GM19395 (cell line): ENCODE measurements around the gene CCIN.
"Not testable (repeated sequence)": the region's sequence is repeated elsewhere in the genome, so short reads cannot be mapped to it uniquely, and the experiment has no call there.

Experiments
- ATAC-seq: cut with Tn5 transposase; IDR thresholded peaks from one replicate; pipeline ENCODE4 v1.9.1; 2021; ENCODE audit warnings: mild to moderate bottlenecking, moderate library complexity; ENCODE audit not compliant: unreplicated experiment

Gene CCIN

DNA sequence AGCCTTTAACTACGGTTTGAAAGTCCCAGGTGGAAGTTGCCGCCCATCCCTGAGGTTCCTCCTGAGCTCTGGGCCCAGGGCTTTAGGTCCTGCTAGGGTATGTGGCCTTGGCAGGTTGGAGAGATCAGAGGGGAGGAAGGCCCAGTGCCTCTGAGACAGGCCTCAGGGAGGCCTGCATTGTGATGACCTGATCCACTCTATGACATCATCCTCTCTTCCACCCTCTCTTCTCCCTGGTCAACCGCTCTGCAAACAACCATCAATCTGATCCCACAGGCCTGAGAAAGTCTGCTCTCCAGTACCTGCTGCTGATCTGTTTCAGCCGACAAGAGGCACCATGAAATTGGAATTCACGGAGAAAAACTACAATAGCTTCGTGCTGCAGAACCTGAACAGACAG, at the start of gene CCIN:
Gene CCIN, plus strand, starts transcription at position 223 of the 400 bp plus-strand sequence. Its CDS starts 115 bp downstream, at position 338.
- ATAC-seq: no peak

DNA sequence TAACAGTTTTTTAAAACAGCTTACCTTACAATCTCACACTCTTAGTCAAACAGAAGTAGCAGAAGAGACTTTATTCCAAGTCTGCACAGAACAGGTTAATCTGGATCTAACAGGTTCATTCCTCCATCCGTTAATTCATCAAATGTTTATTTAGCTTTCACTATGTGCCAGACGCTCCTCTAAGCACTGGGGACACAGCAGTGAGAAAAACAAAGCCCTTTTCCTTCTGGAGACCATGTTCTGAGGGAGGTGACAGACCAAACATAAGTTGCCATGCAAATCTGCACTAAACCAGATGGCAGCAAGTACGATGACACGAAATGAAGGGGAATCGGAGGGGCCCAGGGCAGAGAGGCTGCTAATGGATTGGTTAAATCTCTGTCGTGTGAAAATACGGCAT, 49.7 kb upstream of the CCIN start:
- ATAC-seq: no peak

DNA sequence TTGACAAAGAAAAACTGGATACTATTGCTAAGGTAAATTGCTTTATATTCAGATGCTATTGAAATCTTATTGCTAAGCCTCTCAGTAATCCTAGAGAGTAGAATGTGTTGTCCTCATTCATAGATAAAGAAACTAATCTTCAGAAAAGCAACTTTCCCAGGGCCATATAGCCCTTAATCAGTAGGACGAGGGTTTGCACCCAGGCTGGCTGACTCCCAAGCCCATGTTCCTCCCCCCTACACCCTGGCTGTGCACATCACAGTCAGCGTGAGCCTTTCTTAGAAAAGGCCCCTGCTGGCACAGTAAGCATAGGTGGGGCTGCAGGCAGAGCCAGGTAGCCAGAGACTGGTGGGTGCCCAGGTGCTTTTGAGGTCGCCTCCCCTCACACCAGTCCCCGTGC, 48.5 kb upstream of the CCIN start:
- no peak for ATAC-seq

DNA sequence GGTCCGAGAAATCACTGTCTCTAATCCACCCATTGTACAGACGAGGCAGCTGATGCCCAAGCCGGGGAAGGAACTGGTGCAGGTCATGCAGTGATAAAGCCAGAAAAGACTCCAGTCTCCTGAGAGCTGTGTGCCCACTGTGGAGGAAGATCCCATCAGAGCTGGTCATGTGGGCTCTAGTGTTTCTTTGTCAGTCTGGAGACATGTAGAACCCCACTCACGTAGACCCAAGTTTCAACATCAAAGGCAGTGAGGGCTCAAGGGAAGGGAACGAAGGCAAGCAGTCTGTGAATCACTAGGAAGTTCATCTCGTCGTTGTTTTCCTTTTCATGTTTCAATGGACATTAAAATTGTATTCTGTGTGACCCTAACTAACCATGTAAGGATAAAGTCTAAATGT, 47.2 kb upstream of the CCIN start:
- ATAC-seq: no peak

DNA sequence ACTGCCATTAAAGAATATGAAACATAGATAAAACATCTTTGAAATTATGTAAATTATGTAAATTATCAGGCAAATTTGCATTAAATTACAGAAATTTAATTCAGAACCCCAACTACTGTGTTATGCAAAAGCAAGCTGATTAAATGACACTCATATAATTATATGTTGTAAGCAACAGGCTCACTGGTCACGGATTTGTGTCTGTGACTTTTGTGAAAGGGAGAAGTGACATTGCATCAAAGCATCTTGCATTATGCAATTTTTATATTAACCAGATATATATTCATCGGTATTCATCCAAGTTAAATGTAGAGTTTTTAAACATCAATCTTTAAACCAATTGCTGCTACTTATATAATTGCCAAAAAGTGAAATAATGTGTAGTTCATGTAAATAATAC, 45.7 kb upstream of the CCIN start:
- ATAC-seq: no peak

DNA sequence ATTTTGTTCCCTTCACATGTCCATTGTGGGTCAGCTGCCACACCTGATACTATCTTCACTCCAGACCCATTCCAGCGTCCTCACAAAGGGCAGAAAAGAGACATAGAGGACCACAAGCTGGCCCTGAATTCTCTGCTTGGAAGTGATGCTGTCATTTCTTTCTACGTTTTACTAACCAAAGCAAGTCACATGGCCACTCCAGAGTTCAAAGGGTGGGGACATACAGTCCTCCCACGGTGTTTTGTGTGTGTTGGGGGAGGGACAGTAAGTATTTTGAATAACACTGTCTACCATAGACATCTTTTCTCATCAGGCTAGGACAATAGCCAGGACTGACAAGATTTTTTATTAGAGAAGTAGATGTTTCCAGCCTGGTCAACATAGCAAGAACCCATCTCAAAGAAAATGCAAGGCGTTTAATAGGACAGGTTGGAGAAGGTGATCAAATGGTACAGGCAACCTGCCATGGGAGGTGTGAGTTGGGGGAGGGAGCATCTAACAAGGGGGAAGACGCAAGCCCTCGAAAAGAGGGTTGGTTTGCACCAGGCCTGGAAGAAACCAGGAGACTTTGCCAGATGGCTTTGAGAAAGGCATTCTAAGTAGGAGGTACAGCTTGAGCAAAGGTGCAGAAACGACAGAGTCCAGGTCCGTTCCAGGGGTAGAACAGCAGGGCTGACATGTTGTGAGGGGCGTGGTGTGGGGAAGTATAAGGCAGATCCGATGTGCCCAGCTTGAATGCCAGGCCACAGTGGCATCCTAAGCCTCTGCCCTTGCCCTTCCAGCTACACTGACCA, 43.9 kb upstream of the CCIN start:
- no peak for ATAC-seq

DNA sequence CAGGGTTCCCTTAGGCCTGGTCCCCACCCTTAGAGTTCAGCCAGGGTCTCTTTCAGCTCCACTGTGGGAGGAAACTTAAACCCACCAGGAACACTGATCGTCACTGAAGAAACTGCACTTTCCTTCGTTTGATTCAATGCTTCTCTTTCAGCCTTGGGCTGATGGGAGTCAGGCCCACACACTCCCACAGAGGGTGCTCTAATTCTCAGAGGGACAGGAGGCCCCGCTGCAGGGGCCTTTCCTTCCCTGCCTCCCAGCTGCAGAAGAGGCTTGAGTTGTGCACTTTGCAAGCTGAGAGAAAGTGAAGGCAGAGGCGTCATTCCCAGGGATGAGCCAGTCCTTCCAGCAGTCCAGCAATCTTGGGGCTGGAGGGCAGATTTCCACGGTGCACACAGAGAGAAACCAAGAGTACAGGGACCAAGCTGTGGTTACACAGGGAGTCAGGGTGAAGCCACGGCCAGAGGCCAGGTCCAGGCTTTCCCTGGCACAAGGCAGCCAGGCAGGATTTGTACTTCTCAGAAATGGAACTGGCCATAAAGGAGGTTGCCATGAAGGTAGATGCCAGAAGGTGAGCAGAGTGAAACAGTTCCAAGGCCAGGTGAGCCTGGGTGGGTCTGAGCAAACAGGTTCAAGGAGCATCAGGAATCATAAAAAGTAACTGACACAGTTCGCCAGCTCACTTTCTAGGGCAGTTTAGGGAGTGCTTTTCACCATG, 43.0 kb upstream of the CCIN start:
- ATAC-seq: no peak

DNA sequence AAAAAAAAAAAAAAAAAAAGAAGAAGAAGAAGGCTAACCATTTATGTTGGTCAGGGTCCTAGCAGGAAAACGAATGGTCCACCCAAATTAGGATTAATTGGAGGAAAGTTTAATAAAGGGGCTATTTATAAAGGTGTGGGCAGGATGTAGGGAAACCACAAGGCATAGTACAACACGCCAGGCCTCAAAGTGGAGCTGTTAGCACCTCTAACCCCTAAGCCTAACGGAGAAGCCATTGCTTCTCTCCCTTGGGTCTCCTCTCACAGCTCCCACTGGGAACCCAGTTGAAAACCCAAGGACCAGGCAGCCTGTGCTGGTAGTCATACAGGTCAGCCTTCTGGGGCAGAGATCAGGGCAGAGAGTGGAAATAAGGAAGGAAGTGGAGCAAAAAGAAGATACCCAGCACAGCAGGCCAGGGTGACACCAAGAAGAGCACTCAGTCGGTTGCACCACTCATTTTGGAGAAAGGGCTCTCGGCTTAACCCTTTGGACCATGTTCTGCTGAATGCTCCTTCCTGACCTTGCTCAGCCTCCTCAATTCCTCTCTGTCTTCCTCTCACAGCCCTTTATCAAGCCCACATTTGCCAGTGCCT, 41.4 kb upstream of the CCIN start:
- no peak for ATAC-seq

DNA sequence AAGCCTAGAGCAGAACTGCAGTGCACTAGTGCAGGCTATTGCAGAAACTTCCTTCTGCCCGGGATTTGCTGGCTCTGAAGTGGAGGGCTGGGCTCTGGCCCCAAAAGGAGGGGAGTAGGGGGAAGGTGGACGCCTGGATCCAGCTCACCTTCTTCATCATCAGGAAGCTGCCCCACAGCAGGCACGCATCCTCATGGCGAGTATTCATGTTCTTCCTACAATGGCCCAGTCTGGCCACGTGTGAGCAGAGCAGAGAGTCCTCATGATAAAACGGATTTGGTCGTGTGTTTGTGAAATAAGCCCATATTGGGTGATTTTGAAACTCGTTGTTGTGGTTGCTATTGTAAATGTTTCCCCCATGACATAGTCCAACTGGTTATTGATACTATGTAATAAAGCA, 40.8 kb upstream of the CCIN start:
- no peak for ATAC-seq

DNA sequence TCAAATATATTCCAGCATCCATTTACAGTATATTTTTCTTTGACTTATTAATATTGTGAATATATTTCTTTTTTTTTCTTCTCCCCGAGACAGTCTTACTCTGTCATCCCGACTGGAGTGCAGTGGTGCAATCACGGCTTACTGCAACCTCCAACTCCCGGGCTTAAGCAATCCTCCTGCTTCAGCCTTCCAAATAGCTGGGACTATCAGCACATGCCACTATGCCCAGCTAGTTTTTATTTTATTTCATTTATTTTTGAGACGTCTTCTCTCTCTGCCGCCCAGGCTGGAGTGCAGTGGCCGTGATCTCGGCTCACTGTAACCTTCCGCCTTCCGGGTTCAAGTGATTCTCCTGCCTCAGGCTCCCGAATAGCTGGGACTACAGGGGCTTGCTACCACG, 40.0 kb upstream of the CCIN start:
- no peak for ATAC-seq

DNA sequence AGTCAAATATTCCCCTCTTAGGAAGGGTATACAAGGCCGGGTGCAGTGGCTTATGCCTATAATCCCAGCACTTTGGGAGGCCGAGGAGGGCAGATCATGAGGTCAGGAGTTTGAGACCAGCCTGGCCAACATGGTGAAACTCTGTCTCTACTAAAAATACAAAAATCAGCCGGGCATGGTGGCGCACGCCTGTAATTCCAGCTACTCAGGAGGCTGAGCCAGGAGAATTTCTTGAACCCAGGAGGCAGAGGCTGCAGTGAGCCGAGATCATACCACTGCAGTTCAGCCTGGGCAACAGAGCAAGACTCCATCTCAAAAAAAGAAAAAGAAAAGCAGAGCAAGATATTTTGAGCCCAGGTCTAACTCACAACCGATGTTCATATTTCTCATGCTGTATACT, 37.5 kb upstream of the CCIN start:
- ATAC-seq: not testable (repeated sequence)

DNA sequence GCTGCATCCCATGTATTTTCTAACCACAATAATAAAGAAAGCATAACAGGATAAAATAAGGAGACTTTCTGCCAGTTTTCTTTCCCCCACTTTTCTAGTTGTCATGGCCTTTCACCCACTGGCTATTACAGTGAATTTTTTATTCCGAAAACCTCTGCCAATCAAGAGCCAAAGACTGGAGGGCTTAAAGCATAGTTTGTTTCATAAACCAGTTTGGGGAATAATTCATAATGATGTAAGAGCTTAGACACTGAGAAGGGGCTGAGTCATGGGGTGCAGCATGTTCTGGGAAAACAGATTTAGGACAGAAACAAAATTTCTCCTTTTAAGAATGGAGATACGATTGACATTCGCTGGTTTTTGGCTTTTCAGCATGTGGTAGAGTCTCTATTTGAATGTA, 37.1 kb upstream of the CCIN start:
- no peak for ATAC-seq

DNA sequence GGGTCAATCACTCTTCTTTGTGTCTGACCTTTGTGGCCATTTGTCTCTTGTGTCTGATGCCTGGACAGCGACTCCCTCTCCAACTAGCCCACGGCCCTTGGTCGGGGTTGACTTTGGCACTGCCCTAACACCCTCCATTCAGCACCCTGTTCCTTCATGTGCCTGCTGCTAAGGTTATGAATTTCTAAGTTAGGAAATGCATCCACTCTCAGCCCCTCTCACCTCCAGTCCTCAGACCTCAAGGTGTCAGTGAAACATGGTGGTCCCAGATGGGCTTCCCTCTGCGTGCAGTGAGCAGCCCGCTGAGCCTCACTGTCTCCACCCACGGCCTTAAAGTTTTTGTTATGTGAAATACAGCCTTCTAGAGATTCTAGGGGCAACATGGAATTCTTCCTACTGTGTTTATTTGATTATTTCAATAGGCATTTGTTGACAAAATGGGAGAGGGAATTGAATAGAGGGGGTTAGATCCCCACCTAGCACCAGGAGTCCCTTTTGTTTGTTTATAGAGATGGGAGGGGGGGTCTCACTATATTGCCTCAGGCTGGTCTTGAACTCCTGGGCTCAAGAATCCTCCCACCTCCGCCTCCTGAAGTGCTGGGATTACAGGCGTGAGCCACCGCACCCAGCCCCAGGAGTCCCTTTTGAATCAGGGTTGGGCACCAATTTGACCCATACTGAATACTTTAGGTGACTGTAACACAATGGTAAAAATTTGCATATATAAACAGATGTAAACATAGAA, 34.3 kb upstream of the CCIN start:
- ATAC-seq: no peak

DNA sequence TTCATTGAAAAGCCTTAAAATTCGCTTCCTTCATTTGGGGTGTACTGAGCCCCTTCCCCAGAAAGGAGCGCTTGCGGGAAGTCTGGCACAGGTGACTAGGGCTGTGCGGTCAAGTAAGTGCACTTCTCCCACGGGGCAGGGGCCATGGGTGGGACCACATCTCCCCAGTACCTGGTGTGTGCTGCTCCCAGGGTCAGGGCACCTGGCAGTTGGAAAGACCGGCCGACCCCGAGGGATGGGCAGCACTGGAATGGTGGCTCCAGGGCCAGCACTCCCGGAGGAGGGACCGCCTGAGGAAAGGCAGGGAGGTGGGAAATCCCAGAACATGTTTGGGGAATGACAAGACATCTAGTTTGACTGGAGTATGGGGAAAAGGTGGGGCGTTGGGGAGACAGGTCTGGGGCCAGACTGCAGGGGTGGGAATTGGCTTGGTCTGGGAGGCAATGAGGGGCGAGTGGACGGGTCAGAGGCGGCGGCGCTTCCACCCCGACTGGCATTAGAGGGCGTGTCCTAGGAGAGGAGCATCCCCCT, 33.4 kb upstream of the CCIN start:
- no peak for ATAC-seq

DNA sequence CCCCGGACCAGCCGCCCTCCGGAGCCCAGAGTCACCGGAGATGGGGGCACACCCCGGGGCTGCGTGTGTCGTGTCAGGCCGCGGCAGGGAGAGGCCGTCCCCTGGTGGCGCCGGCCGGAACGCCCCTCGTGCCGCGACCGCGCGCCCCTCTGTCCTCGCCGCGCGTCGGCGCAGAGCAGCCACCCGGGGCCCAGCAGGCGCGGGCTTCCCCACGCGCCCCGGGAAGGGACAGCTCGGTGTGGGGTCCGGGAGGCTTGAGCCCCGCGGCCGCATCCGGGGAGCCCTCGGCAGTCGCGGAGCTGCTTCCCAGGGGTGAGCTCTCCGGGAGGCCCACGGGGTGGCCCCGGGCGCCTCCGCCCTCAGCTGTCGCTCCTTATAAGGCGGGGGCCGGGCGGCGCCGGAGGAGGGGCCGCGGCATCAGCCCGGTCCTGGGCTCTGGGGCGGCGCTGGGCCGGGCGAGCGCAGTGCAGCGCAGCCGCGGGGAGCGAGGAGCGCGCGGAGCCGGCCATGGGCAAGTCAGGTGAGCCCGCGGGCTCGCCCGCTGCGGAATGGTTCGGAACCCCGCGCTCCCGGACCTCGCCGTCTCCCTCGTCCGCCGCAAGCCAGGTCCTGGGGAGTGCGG, 32.8 kb upstream of the CCIN start, which contains the start of gene GLIPR2:
Gene GLIPR2, plus strand, starts transcription at position 462 of the 622 bp plus-strand sequence. Its CDS starts 46 bp downstream, at position 508.
- peak; percentile 91 for ATAC-seq

DNA sequence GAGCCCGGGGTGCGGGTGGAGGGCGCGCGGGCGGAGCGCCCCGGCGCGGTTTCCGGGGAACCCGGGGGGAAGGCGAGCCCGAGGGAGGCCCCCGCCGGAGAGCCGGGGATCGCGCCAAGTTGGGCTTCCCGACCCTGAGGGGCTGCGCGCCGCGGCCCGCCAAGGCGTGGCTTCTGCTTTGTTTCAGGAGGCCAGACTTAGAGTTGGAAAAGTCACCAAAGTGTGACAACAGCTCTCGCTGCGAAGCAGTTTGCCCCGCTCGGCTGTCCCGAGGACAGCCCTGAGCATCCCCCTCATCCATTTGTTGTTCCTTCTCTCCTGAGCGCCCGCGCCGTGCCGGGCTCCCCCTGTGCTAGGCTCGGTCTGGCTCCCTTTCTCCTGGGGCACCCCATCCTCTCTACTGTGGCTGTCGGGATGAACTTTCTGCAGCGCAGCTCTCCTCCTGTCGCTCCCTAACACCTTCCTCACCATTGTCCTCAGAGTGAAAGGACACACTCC, 32.2 kb upstream of the CCIN start:
- ATAC-seq: peak; percentile 46

DNA sequence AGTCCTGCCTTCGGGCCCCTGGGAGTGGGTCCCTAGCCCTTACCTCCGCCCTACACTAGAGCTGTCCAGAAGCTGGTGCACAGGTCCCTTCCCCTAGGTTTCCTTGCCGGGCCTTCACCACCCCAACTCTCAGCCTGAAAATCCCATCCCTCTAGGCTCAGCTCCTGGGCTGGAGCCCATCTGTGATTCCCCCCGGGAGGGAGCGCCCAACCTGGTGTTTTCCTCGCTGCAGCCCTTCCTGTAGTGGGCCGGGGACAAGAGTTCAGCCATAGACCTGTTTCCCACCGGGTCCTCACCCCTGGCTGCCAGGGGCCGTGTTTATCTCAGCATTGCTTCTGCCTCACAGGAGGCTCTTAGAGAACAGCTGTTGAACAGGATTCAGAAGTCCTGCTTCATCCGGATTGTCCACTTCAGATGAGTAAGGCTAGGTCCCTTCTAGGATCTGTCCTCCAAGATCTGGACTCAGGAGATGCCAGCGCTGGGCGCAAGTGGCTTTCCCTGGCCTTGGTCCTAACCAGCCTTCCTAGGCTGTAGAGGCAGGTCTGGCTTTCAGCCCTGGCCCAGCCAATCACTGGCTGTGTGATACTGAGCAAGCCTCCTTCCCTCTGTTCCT, 31.7 kb upstream of the CCIN start:
- no peak for ATAC-seq

DNA sequence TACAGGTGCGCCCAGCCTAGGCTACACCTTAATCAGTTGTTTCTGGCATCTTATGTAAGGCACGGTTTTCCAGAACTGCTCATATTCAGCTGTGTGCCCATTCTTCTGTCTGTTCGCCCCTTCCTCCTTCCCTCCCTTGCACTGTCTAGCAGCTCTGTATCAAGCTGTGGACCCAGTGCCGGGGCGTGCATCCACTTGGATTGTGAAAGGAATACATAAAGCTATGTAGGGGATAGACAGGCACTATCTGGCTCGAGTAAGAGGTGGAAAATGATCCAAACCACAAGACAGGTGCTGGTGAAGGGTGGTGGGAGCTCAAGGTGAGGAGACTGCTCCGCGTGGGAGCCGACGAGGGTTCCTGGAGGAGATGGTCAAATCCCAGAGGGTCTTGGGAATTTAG, 30.7 kb upstream of the CCIN start:
- no peak for ATAC-seq

DNA sequence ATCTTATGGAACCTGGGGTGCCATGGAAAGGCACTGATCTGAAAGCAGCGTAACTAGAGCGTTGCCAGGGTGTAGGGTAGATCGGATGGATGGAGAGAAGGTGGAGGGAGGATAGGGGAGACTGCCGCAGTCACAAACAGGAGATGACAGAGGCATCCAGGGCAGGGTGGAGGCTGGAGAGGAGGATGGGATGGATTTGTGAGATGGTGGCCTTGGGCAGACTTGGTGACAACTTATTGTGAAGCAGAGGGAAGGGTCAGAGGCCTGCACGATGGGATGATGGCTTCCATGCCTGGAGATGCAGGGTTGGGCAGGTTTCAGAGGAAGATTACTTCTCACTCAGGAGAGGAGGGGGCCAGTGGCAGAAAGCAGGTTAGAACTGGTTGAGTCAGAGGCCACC, 30.3 kb upstream of the CCIN start:
- no peak for ATAC-seq
